Mesothelial cell of epicardium (in vitro differentiated cells): ENCODE measurements around the gene OTOG. TPM values are rescaled to one million over a fixed set of nuclear protein-coding genes. Genes with fewer than 3 reads are reported as not detected.

Experiments used
- DNase-seq, 2 experiments: peaks; one replicate each; pipeline ENCODE4 v3.0.0; 2021; ENCODE audit warnings: low spot score in 2 of 2; ENCODE audit not compliant: unreplicated experiment in 2 of 2
- H3K27ac Mint-ChIP-seq: 2 replicates; pipeline ENCODE4 v1.8.0; 2021; ENCODE audit warnings: mixed read lengths
- H3K27me3 Mint-ChIP-seq: 2 replicates; pipeline ENCODE4 v1.8.0; 2021; ENCODE audit warnings: low read depth, mixed read lengths
- H3K36me3 Mint-ChIP-seq: 2 replicates; pipeline ENCODE4 v1.8.0; 2021; ENCODE audit warnings: mixed read lengths
- H3K4me1 Mint-ChIP-seq: 2 replicates; pipeline ENCODE4 v1.8.0; 2021; ENCODE audit warnings: mixed read lengths
- H3K4me3 Mint-ChIP-seq: 2 replicates; pipeline ENCODE4 v1.8.0; 2021; ENCODE audit warnings: mild to moderate bottlenecking, moderate library complexity, mixed read lengths
- H3K9me3 Mint-ChIP-seq: 2 replicates; pipeline ENCODE4 v1.8.0; 2021; ENCODE audit warnings: mixed read lengths
- CTCF ChIP-seq: fragments of 200-600 bp; sonication (generic); IDR thresholded peaks from one replicate; pipeline ENCODE4 v1.5.0; 2021; ENCODE audit warnings: antibody characterized with exemption; ENCODE audit not compliant: unreplicated experiment
- total RNA-seq: library from RNA; stranded (reverse); gene quantifications from 3 replicates; pipeline ENCODE4 v1.2.1, GENCODE V29; 2021

OTOG gene
- total RNA-seq, 1 donor from 2014 or later: 1.8 TPM

GRCh38 chr11:17649261-17649660, 102.2 kb downstream of the OTOG start:
- Mint-ChIP-seq H3K4me3 (no peak overlapping the region), H3K9me3 (peaks cover 8% of the 10 kb centered on the region), H3K36me3 (no peaks in the 10 kb centered on the region), H3K27ac (no peak overlapping the region), H3K4me1 (no peaks in the 10 kb centered on the region), H3K27me3 (peaks cover 56% of the 10 kb centered on the region)
- no peak for TF ChIP-seq CTCF
- no peak for DNase-seq

- H3K27me3 Mint-ChIP-seq: peaks cover 57% of the 10 kb centered on the region
- H3K36me3 Mint-ChIP-seq: no peaks in the 10 kb centered on the region
- H3K4me3 Mint-ChIP-seq: no peak overlapping the region
- DNase-seq: no peak
- no peaks in the 10 kb centered on the region for H3K4me1 Mint-ChIP-seq
- H3K9me3 Mint-ChIP-seq: peaks cover 12% of the 10 kb centered on the region
- H3K27ac Mint-ChIP-seq: no peak overlapping the region
- TF ChIP-seq CTCF: no peak
Observed at GRCh38 chr11:17649696-17650095, 102.6 kb downstream of the OTOG start.

DNA sequence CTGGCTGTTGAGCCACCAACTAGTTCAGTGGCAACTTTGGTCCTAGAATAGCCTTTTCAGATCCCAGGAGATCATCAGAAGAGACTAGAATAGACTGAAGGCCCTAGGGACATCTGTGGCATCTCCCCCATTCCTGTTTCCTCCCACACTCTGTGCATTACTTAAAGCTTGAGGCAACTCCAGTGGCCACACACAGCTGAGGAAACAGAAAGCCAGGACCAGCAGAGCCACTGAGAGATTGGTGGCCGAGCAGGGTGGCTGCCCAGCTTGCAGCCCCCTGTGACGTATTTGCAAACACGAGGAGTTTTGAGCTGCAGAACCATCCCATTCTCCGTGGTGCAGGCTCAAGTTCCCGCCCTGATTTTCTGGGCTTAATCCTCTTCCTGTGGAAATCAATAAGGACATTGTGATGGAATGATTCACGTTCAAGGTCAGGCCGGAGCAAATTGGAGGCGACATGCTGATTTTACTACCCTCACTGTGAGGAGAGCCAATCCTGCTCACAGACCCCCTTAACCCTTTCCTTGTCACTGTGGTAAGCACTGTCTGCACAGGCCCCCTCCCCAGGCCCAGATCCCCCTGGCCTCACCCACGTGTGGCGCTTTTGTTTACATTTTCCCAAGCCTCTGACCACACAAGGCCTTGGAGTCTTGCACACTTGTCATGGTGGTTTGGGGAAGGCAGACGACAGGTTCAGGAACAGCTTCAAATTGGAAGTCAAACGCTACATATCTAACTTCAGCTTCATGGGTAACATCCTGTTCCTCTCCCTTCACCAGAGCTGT, 103.3 kb downstream of the OTOG start:
- TF ChIP-seq CTCF: no peak
- Mint-ChIP-seq H3K27me3 (peaks cover 60% of the 10 kb centered on the region), H3K36me3 (no peaks in the 10 kb centered on the region), H3K4me3 (no peak overlapping the region), H3K27ac (no peak overlapping the region), H3K9me3 (peaks cover 18% of the 10 kb centered on the region), H3K4me1 (no peaks in the 10 kb centered on the region)
- no peak for DNase-seq

- peaks cover 61% of the 10 kb centered on the region for H3K27me3 Mint-ChIP-seq
- no peaks in the 10 kb centered on the region for H3K4me1 Mint-ChIP-seq
- H3K9me3 Mint-ChIP-seq: peaks cover 25% of the 10 kb centered on the region
- no peak for TF ChIP-seq CTCF
- no peak overlapping the region for H3K4me3 Mint-ChIP-seq
- H3K36me3 Mint-ChIP-seq: no peaks in the 10 kb centered on the region
- DNase-seq: no peak
- no peak overlapping the region for H3K27ac Mint-ChIP-seq
Observed at GRCh38 chr11:17651061-17651460, 104.0 kb downstream of the OTOG start.

DNA sequence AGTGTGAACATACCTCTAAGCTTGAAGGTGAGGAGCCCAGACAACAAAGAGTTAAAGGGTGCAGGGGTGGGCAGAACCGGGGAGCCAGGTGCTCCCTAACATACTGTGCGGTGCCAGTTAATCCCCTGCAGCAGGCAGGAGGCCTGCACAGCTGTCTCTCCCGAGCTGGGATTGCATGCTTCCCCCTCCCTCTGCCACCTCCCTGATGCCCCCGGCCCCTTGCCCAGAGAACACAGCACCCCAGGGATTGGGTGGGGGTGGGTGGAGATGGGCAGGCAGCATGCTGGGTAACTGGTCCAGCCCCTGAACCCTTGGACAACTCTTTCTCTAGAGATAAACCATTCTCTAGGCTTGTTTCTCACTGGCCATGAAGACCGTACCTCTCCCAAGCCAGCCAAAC, 104.6 kb downstream of the OTOG start:
- no peak for DNase-seq
- H3K9me3 Mint-ChIP-seq: peaks cover 25% of the 10 kb centered on the region

More for the DNA sequence above, 104.6 kb downstream of the OTOG start:
- Mint-ChIP-seq H3K4me1 (no peaks in the 10 kb centered on the region), H3K4me3 (no peak overlapping the region), H3K36me3 (no peaks in the 10 kb centered on the region), H3K27ac (no peak overlapping the region), H3K27me3 (peaks cover 61% of the 10 kb centered on the region)
- no peak for TF ChIP-seq CTCF
